Measurements from ENCODE around the gene NAALADL2.

DNA sequence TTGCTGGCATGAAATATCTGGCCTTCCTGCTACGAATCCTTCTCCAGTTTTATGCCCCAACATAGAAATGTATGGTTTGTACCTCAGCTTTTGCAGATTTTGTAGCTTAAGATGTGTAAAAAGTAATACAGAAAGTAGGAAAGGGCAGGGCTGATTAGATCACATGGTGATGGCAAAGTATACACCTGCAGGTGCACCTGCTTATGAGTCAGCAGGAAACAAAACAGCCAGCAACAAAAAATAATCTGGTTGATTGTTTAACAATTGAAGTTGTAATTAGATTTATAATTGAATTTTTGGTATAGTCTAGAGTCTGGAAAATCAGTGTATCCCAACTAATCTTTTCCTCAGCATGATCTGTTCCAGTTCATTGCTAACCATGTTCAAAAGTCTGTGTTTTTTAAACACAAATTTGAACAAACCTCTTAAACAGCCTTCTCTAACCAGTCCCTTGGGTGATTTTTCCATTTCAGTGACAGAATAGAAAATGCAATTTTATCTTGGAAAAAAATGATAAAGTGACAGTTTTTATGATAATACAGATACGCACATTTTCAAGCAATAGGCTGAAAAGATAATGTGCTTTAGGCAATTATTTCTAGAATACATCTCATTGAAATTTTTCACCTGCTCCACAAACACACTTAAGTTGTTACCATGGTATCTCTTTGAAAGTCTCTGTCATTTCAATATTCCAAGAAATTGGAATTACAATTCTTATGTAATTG, 477.4 kb downstream of the NAALADL2 start:
- TF ChIP-seq CTCF (conservative IDR thresholded peaks at IDR 0.05; ENCODE audit: low read depth, low read length) = no peak
- no peak for TF ChIP-seq FOS (IDR thresholded peaks at IDR 0.05; ENCODE audit: low read depth, low read length)
- no peak for TF ChIP-seq POLR2A (IDR thresholded peaks at IDR 0.05; ENCODE audit: low read depth, low read length)
- TF ChIP-seq CHD1 (IDR thresholded peaks at IDR 0.05; ENCODE audit: low read depth, low read length) = no peak
- TF ChIP-seq CEBPB (IDR thresholded peaks at IDR 0.05; ENCODE audit: low read depth, low read length) = no peak
- TF ChIP-seq MAFK (IDR thresholded peaks at IDR 0.05; ENCODE audit: low read depth, low read length) = no peak
- no peak for TF ChIP-seq NFE2L2 (IDR thresholded peaks at IDR 0.05; ENCODE audit: low read depth, low read length)
- TF ChIP-seq RFX5 (IDR thresholded peaks at IDR 0.05; ENCODE audit: low read depth, low read length) = no peak
- TF ChIP-seq, protein P1, sequence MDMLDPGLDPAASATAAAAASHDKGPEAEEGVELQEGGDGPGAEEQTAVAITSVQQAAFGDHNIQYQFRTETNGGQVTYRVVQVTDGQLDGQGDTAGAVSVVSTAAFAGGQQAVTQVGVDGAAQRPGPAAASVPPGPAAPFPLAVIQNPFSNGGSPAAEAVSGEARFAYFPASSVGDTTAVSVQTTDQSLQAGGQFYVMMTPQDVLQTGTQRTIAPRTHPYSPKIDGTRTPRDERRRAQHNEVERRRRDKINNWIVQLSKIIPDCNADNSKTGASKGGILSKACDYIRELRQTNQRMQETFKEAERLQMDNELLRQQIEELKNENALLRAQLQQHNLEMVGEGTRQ (IDR thresholded peaks at IDR 0.05; ENCODE audit: low read depth, low read length) = no peak

All from IMR-90 (cell line).